HepG2 (cell line): ENCODE measurements around the gene ZNF530. TPM values are rescaled to one million over a fixed set of nuclear protein-coding genes. Genes with fewer than 3 reads are reported as not detected.
A peak's percentile ranks its signal among the peaks of the same experiment; 100 is the strongest.

ENCODE experiments used
- CENPT ChIP-seq: sonication (generic); formaldehyde crosslinking; IDR thresholded peaks from 2 replicates; pipeline ENCODE4 v1.8.0; 2022; ENCODE audit warnings: low read depth, mild to moderate bottlenecking, moderate library complexity, missing genetic modification reagents
- FOXK1 ChIP-seq: sonication (generic); formaldehyde crosslinking; IDR thresholded peaks from 2 replicates; pipeline ENCODE4 v1.4.0; 2020; ENCODE audit warnings: low read depth, missing genetic modification reagents, borderline replicate concordance
- HIVEP1 ChIP-seq: sonication (generic); formaldehyde crosslinking; IDR thresholded peaks from 2 replicates; pipeline ENCODE4 v1.4.0; 2020; ENCODE audit warnings: mild to moderate bottlenecking, missing genetic modification reagents
- MTA3 ChIP-seq: sonication (generic); formaldehyde crosslinking; IDR thresholded peaks from 2 replicates; pipeline ENCODE4 v1.4.0; 2020; ENCODE audit warnings: missing genetic modification reagents
- SMC3 ChIP-seq: IDR thresholded peaks from 2 replicates; pipeline ENCODE4 v1.6.1; 2011; ENCODE audit warnings: low read length, improper control_type of control experiment
- SRY ChIP-seq: sonication (generic); formaldehyde crosslinking; IDR thresholded peaks from 2 replicates; pipeline ENCODE4 v1.8.0; 2022; ENCODE audit warnings: mild to moderate bottlenecking, missing genetic modification reagents
- ZFP62 ChIP-seq: sonication (generic); formaldehyde crosslinking; IDR thresholded peaks from 2 replicates; pipeline ENCODE4 v1.4.0; 2020; ENCODE audit warnings: missing genetic modification reagents
- ZNF280B ChIP-seq: sonication (generic); formaldehyde crosslinking; IDR thresholded peaks from 2 replicates; pipeline ENCODE4 v1.5.0; 2020; ENCODE audit warnings: missing genetic modification reagents, mild to moderate bottlenecking, borderline replicate concordance
- ZNF343 ChIP-seq: sonication (generic); formaldehyde crosslinking; IDR thresholded peaks from 2 replicates; pipeline ENCODE4 v1.4.0; 2020; ENCODE audit warnings: mild to moderate bottlenecking, missing genetic modification reagents
- ZNF83 ChIP-seq: sonication (generic); formaldehyde crosslinking; IDR thresholded peaks from 2 replicates; pipeline ENCODE4 v1.4.0; 2020; ENCODE audit warnings: missing genetic modification reagents, mild to moderate bottlenecking, borderline replicate concordance
- polyA plus RNA-seq, 8 experiments: library from polyadenylated mRNA; depleted of rRNA in 3 of 8; stranded (reverse) in 7 of 8; unstranded in 1 of 8; fragments of >200 nt; fragmentation: Illumina TruSeq in 4 of 8; extraction: Trizol in 4 of 8; gene quantifications; 2 replicates each; pipeline versions ENCODE4 v1.2.1 to v1.2.3, GENCODE V29; 2011 to 2016; ENCODE audit warnings: low read depth in 4 of 8, missing spikeins in 1 of 8, mixed read lengths in 1 of 8; ENCODE audit not compliant: insufficient read depth in 1 of 8
- total RNA-seq, 5 experiments: library from RNA; depleted of rRNA; stranded (reverse); fragments of >200 nt; fragmentation: Illumina TruSeq; extraction: Trizol; gene quantifications; 2 replicates each; pipeline ENCODE4 v1.2.3, GENCODE V29; 2016; ENCODE audit warnings: low read depth in 1 of 5
- TF ChIP-seq, protein P1 (sequence below): sonication (generic); formaldehyde crosslinking; IDR thresholded peaks from 2 replicates; pipeline ENCODE4 v1.4.0; 2020; ENCODE audit warnings: mild to moderate bottlenecking, missing genetic modification reagents
- TF ChIP-seq, protein P2 (sequence below): sonication (generic); formaldehyde crosslinking; conservative IDR thresholded peaks from 2 replicates; pipeline ENCODE4 v1.4.0; 2020; ENCODE audit warnings: missing genetic modification reagents
- TF ChIP-seq, protein P3 (sequence below), 2 experiments: sonication (generic) in 1 of 2; formaldehyde crosslinking in 1 of 2; IDR thresholded peaks; 2 replicates each; pipeline versions ENCODE4 v1.6.1 to v1.9.0; 2014 to 2022; ENCODE audit warnings: antibody characterized with exemption in 1 of 2, borderline replicate concordance in 1 of 2, inconsistent platforms in 1 of 2, low read depth in 1 of 2, missing genetic modification reagents in 1 of 2

Gene ZNF530
- total and polyA plus RNA-seq, 2 of the 13 experiments (the other 11 are each of a cell fraction or from before 2014, with no cell fraction given) = 1.1 to 7.8 TPM

GRCh38 chr19:57559404-57560025 is 40.2 kb upstream of the ZNF530 start, which contains the start of gene ZNF550 (continued):
- TF ChIP-seq SRY (CRISPR knock-in tag) = no peak
- TF ChIP-seq ZFP62 (CRISPR knock-in tag) = no peak
- no peak for TF ChIP-seq MTA3 (CRISPR knock-in tag)
- TF ChIP-seq ZNF343 (CRISPR knock-in tag) = 0 out of 2 replicates have a peak, but pooled peaks have one; percentile 55
- TF ChIP-seq, protein P1, sequence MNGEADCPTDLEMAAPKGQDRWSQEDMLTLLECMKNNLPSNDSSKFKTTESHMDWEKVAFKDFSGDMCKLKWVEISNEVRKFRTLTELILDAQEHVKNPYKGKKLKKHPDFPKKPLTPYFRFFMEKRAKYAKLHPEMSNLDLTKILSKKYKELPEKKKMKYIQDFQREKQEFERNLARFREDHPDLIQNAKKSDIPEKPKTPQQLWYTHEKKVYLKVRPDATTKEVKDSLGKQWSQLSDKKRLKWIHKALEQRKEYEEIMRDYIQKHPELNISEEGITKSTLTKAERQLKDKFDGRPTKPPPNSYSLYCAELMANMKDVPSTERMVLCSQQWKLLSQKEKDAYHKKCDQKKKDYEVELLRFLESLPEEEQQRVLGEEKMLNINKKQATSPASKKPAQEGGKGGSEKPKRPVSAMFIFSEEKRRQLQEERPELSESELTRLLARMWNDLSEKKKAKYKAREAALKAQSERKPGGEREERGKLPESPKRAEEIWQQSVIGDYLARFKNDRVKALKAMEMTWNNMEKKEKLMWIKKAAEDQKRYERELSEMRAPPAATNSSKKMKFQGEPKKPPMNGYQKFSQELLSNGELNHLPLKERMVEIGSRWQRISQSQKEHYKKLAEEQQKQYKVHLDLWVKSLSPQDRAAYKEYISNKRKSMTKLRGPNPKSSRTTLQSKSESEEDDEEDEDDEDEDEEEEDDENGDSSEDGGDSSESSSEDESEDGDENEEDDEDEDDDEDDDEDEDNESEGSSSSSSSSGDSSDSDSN (CRISPR knock-in tag) = no peak; the same call in none of the 2 replicates
- no peak for TF ChIP-seq SMC3
- TF ChIP-seq FOXK1 (CRISPR knock-in tag) = peak; percentile 71
- TF ChIP-seq ZNF280B (CRISPR knock-in tag) = no peak
- TF ChIP-seq, protein P2, sequence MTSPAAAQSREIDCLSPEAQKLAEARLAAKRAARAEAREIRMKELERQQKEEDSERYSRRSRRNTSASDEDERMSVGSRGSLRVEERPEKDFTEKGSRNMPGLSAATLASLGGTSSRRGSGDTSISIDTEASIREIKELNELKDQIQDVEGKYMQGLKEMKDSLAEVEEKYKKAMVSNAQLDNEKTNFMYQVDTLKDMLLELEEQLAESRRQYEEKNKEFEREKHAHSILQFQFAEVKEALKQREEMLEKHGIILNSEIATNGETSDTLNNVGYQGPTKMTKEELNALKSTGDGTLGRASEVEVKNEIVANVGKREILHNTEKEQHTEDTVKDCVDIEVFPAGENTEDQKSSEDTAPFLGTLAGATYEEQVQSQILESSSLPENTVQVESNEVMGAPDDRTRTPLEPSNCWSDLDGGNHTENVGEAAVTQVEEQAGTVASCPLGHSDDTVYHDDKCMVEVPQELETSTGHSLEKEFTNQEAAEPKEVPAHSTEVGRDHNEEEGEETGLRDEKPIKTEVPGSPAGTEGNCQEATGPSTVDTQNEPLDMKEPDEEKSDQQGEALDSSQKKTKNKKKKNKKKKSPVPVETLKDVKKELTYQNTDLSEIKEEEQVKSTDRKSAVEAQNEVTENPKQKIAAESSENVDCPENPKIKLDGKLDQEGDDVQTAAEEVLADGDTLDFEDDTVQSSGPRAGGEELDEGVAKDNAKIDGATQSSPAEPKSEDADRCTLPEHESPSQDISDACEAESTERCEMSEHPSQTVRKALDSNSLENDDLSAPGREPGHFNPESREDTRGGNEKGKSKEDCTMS (CRISPR knock-in tag) = no peak
- TF ChIP-seq, protein P3, sequence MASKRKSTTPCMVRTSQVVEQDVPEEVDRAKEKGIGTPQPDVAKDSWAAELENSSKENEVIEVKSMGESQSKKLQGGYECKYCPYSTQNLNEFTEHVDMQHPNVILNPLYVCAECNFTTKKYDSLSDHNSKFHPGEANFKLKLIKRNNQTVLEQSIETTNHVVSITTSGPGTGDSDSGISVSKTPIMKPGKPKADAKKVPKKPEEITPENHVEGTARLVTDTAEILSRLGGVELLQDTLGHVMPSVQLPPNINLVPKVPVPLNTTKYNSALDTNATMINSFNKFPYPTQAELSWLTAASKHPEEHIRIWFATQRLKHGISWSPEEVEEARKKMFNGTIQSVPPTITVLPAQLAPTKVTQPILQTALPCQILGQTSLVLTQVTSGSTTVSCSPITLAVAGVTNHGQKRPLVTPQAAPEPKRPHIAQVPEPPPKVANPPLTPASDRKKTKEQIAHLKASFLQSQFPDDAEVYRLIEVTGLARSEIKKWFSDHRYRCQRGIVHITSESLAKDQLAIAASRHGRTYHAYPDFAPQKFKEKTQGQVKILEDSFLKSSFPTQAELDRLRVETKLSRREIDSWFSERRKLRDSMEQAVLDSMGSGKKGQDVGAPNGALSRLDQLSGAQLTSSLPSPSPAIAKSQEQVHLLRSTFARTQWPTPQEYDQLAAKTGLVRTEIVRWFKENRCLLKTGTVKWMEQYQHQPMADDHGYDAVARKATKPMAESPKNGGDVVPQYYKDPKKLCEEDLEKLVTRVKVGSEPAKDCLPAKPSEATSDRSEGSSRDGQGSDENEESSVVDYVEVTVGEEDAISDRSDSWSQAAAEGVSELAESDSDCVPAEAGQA (IDR thresholded peaks at IDR 0.05; ENCODE audit: low read depth) = peak; percentile 92
- TF ChIP-seq, protein P3 (CRISPR knock-in tag; IDR thresholded peaks at IDR 0.05; ENCODE audit: borderline replicate concordance) = no peak
- TF ChIP-seq CENPT (CRISPR knock-in tag) = no peak
- TF ChIP-seq HIVEP1 (CRISPR knock-in tag) = no peak
- TF ChIP-seq ZNF83 = no peak
